Left hindlimb (tissue), 1 donor: ENCODE measurements around the gene B4GALNT1.

Source experiments
- DNase-seq: peaks from one replicate; pipeline ENCODE4 v3.0.0-alpha.2; 2018

B4GALNT1 gene

GRCh38 chr12:57583008-57583831, 49.8 kb downstream of the B4GALNT1 start:
- DNase-seq, result peak; percentile 62

GRCh38 chr12:57582440-57582839, 50.6 kb downstream of the B4GALNT1 start:
- DNase-seq, result no peak

- no peak for DNase-seq
Measured at GRCh38 chr12:57581802-57582201, 51.2 kb downstream of the B4GALNT1 start.

GRCh38 chr12:57580466-57580795, 52.6 kb downstream of the B4GALNT1 start:
- no peak for DNase-seq

- DNase-seq, result no peak
Measured at GRCh38 chr12:57579677-57580465, 53.1 kb downstream of the B4GALNT1 start.

- no peak for DNase-seq
Measured at GRCh38 chr12:57579011-57579410, 54.0 kb downstream of the B4GALNT1 start.

GRCh38 chr12:57577981-57578758, 54.8 kb downstream of the B4GALNT1 start:
- no peak for DNase-seq

GRCh38 chr12:57576613-57577160, 56.3 kb downstream of the B4GALNT1 start:
- DNase-seq, result no peak
